Activated CD8-positive, alpha-beta memory T cell treated with anti-CD3 and anti-CD28 coated beads, Interleukin-2, amount 50 U/mL, for 1 hour (primary cell): ENCODE data around the gene C4BPB.

Experiments
- DNase-seq: peaks from one replicate; pipeline ENCODE4 v3.0.0-alpha.2; 2020; ENCODE audit errors: extremely low read depth

C4BPB gene

DNA sequence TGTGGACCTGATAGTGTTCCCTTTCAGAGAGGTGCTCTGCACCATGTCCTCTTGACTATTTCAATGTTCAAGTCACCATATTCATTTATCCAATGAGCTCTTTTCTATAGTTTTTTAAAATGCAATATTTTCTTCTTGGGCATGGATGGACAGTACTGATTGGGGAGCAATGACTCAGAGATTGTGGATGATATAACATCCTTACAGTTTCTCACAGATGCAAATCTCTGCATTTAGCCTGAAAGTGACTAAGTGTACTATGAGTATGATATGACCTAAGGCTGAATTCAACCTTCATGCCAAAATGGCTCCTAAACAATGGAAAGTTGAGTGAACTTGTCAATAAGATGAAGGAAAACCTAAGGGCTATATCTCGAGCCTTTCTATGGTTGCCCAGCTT lies 51.9 kb downstream of the C4BPB start:
- no peak for DNase-seq

DNA sequence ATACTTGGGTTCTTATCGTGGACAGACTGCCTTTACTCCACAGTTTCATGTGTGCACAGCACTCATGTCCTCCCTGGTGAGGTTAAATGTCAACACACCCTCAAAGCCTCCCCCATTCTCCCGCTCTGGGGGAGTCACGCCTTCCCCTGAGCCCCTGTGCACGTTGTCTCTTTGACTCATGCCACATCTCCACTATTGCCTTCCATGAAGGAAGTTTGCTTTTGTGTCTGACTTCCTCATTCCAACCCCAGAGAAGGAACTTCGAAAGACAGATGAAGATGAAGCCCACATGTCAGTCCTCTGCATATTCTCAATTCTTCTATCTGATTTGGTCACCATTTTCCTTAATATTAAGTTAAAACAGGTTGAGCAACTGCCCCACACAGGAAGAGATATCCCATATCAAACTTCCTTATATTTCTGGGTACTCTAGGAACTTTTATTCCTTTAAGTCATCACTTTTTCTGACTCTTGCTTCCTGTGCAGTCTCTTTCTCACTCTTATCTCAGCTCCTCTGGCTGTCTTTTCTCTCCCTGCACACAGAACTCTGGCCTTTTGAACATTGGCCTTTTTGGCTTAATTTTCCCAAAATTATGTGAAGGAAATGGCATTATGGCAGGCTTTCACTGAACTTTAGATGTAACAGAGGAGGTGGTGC lies 56.9 kb downstream of the C4BPB start:
- DNase-seq: no peak
